ENCODE data around the gene DPPA4.

GRCh38 chr3:109331692-109332091 lies 5.7 kb downstream of the DPPA4 start:
- no peak for TF ChIP-seq CTCF (IDR thresholded peaks at IDR 0.05)
- no peak for TF ChIP-seq EZH2 (IDR thresholded peaks at IDR 0.05; ENCODE audit: borderline replicate concordance, insufficient read depth, low read depth, low read length, poor library complexity, severe bottlenecking)

Measured in B cell (primary cell).